Tibial nerve (tissue), 4 donors: ENCODE results near the gene ANGPTL3. TPM values are rescaled to one million over a fixed set of nuclear protein-coding genes. Genes with fewer than 3 reads are reported as not detected.

Source experiments
- DNase-seq, 2 donors: peaks; one replicate each; pipeline ENCODE4 v3.0.0-alpha.2; 2019; ENCODE audit warnings: low spot score in 2 of 2
- H3K27ac ChIP-seq, 4 donors: fragments of 200-600 bp; sonication (generic) in 3 of 4; one replicate each; pipeline ENCODE4 v1.5.1; 2017 to 2019; ENCODE audit warnings: mild to moderate bottlenecking in 1 of 4
- H3K27me3 ChIP-seq, 2 donors: fragments of 200-600 bp; sonication (generic) in 1 of 2; one replicate each; pipeline versions ENCODE4 v1.5.1 to v1.6.0; 2017 to 2019
- H3K36me3 ChIP-seq, 3 donors: fragments of 200-600 bp; sonication (generic); one replicate each; pipeline ENCODE4 v1.5.1; 2018 to 2019
- H3K4me1 ChIP-seq, 4 donors: fragments of 200-600 bp; sonication (generic) in 3 of 4; one replicate each; pipeline ENCODE4 v1.5.1; 2017 to 2019
- H3K4me3 ChIP-seq, 4 donors: fragments of 200-600 bp; sonication (generic) in 3 of 4; one replicate each; pipeline ENCODE4 v1.5.1; 2017 to 2019; ENCODE audit warnings: mild to moderate bottlenecking in 1 of 4, moderate library complexity in 1 of 4
- H3K9me3 ChIP-seq, 4 donors: fragments of 200-600 bp; sonication (generic) in 3 of 4; one replicate each; pipeline ENCODE4 v1.5.1; 2017 to 2019
- EP300 ChIP-seq, 2 donors: sonication (generic); formaldehyde crosslinking; IDR thresholded peaks; one replicate each; pipeline ENCODE4 v1.6.1; 2017; ENCODE audit warnings: antibody characterized with exemption in 2 of 2, mild to moderate bottlenecking in 1 of 2
- POLR2A ChIP-seq, 2 donors: fragments of 450-650 bp; IDR thresholded peaks; one replicate each; pipeline ENCODE4 v1.6.1; 2017; ENCODE audit warnings: antibody characterized with exemption in 2 of 2, mild to moderate bottlenecking in 2 of 2, moderate library complexity in 2 of 2
- WGBS, 2 donors: methylation state at CpG; one replicate each; pipeline ENCODE4 v1.1.5; 2018; 5-methylcytosine and 5-hydroxymethylcytosine counted together
- total RNA-seq, 4 donors: library from RNA; depleted of rRNA; stranded (reverse); fragments of >200 nt; gene quantifications; one replicate each; pipeline ENCODE4 v1.1.0, GENCODE V29; 2016
- TF ChIP-seq, protein P1 (sequence below), 5 experiments: fragments of 200-600 bp in 3 of 5; fragments of 450-650 bp in 2 of 5; sonication (generic) in 3 of 5; IDR thresholded peaks; one replicate each; pipeline ENCODE4 v1.5.1; 2016 to 2019; ENCODE audit warnings: antibody characterized with exemption in 5 of 5, mild to moderate bottlenecking in 3 of 5, moderate library complexity in 2 of 5

Gene ANGPTL3
- total RNA-seq, 4 donors from 2014 or later: not detected

DNA sequence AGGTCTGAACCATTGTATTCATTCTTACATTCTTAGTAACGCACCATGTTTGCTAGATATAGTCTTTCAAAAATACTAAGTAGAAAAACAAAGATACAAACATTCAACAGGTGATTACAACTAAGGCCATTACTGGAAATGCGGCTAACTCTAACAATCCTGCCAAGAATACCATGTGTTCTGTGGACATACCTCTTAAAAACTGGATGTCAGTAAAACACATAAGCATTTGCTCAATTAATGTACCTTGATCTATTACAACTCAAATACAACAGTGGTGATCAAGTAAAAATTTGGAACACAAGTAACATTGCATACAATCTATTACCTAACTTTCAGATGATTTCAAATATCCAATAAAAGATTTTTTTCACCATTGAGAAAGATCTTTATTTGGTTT lies 15.4 kb downstream of the ANGPTL3 start:
- WGBS, 2 donors: 94% methylated on average over 2 of the region's 2 CpGs
- no peak overlapping the region for H3K4me3 ChIP-seq
- peaks cover 0 to 22% (median 0%) of the 10 kb centered on the region in 3 donors for H3K36me3 ChIP-seq
- TF ChIP-seq, protein P1, sequence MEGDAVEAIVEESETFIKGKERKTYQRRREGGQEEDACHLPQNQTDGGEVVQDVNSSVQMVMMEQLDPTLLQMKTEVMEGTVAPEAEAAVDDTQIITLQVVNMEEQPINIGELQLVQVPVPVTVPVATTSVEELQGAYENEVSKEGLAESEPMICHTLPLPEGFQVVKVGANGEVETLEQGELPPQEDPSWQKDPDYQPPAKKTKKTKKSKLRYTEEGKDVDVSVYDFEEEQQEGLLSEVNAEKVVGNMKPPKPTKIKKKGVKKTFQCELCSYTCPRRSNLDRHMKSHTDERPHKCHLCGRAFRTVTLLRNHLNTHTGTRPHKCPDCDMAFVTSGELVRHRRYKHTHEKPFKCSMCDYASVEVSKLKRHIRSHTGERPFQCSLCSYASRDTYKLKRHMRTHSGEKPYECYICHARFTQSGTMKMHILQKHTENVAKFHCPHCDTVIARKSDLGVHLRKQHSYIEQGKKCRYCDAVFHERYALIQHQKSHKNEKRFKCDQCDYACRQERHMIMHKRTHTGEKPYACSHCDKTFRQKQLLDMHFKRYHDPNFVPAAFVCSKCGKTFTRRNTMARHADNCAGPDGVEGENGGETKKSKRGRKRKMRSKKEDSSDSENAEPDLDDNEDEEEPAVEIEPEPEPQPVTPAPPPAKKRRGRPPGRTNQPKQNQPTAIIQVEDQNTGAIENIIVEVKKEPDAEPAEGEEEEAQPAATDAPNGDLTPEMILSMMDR (IDR thresholded peaks at IDR 0.05): no peak
- no peak for TF ChIP-seq EP300 (IDR thresholded peaks at IDR 0.05)
- no peak for TF ChIP-seq POLR2A (IDR thresholded peaks at IDR 0.05)
- no peaks in the 10 kb centered on the region for H3K27me3 ChIP-seq
- no peaks in the 10 kb centered on the region for H3K4me1 ChIP-seq
- no peak for DNase-seq
- H3K27ac ChIP-seq: no peak overlapping the region
- H3K9me3 ChIP-seq: no peaks in the 10 kb centered on the region

GRCh38 chr1:62613325-62613727 lies 16.0 kb downstream of the ANGPTL3 start:
- 78 to 83% methylated on average over 5 of the region's 5 CpGs for WGBS, 2 donors
- no peak for DNase-seq
- TF ChIP-seq, protein P1 (IDR thresholded peaks at IDR 0.05): no peak
- TF ChIP-seq EP300 (IDR thresholded peaks at IDR 0.05) (no peak), POLR2A (IDR thresholded peaks at IDR 0.05) (no peak)

DNA sequence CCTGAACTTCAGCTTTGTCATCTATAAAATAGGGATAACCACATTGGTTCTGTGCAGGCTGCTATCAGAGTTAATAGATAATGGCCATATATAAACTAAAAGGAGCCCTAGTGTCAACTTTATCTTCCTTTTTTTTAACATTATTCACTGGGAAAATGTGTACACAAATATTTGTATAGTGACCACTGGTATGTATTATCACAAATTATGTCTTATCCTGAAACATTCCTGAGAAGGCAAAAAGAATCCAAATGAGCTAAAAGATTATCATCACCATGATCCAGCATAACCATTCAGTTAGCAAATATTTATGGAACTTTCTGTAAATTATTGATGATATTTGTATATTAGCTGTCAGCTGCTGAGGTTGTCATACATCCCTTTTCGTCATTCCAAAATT lies 16.6 kb downstream of the ANGPTL3 start:
- Histone ChIP-seq H3K27me3 (no peaks in the 10 kb centered on the region), H3K9me3 (no peaks in the 10 kb centered on the region), H3K4me3 (no peak overlapping the region), H3K36me3 (peaks cover 0 to 28% (median 0%) of the 10 kb centered on the region in 3 donors), H3K27ac (no peak overlapping the region), H3K4me1 (no peaks in the 10 kb centered on the region)
- 97 to 98% methylated on average over 1 of the region's 1 CpG for WGBS, 2 donors
- DNase-seq: no peak
- TF ChIP-seq, protein P1 (IDR thresholded peaks at IDR 0.05): no peak
- TF ChIP-seq POLR2A (IDR thresholded peaks at IDR 0.05) (no peak), EP300 (IDR thresholded peaks at IDR 0.05) (no peak)

More at GRCh38 chr1:62613325-62613727, 16.0 kb downstream of the ANGPTL3 start:
- H3K4me1 ChIP-seq: no peaks in the 10 kb centered on the region
- H3K27ac ChIP-seq: no peak overlapping the region
- no peak overlapping the region for H3K4me3 ChIP-seq
- H3K27me3 ChIP-seq: no peaks in the 10 kb centered on the region
- no peaks in the 10 kb centered on the region for H3K9me3 ChIP-seq
- peaks cover 0 to 28% (median 0%) of the 10 kb centered on the region in 3 donors for H3K36me3 ChIP-seq

DNA sequence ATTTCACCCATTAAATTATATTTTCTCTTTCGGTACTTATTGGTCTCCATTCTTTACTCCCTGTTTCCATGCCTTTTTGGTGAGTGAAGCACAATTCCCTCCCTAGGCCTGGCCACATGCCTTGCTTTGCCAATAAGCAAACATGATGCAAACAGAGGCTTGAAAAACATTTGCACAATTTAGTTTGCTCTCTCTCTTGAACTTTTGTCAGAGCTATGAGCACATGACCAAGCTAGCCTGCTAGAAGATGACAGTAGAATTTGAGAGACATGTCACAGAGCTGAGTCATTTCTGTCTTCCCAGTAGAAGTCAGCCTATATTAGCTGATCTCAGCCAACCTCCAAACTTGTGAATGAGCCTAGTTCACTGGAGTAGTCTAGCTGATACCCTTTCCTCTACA lies 24.6 kb downstream of the ANGPTL3 start:
- WGBS, 2 donors: 46 to 58% methylated on average over 1 of the region's 1 CpG
- Histone ChIP-seq H3K27me3 (no peaks in the 10 kb centered on the region), H3K4me1 (peaks cover 0 to 8% (median 0%) of the 10 kb centered on the region in 4 donors), H3K27ac (peak overlapping the region in 2 of 4 donors; percentile 12 to 76), H3K9me3 (no peaks in the 10 kb centered on the region), H3K36me3 (peaks cover 0 to 38% (median 0%) of the 10 kb centered on the region in 3 donors), H3K4me3 (no peak overlapping the region)
- peak; percentile 31 to 77 for TF ChIP-seq EP300 (IDR thresholded peaks at IDR 0.05)
- TF ChIP-seq, protein P1 (IDR thresholded peaks at IDR 0.05): no peak
- peak in 1 of 2 donors; percentile 12 for DNase-seq

GRCh38 chr1:62625415-62625814 lies 28.1 kb downstream of the ANGPTL3 start:
- TF ChIP-seq, protein P1 (IDR thresholded peaks at IDR 0.05): no peak
- TF ChIP-seq EP300 (IDR thresholded peaks at IDR 0.05): no peak
- TF ChIP-seq POLR2A (IDR thresholded peaks at IDR 0.05): no peak
- no peak overlapping the region for H3K27ac ChIP-seq
- 90 to 91% methylated on average over 1 of the region's 1 CpG for WGBS, 2 donors
- H3K27me3 ChIP-seq: no peaks in the 10 kb centered on the region
- H3K36me3 ChIP-seq: peaks cover 0 to 20% (median 0%) of the 10 kb centered on the region in 3 donors
- no peaks in the 10 kb centered on the region for H3K9me3 ChIP-seq
- no peak overlapping the region for H3K4me3 ChIP-seq
- peaks cover 0 to 8% (median 0%) of the 10 kb centered on the region in 4 donors for H3K4me1 ChIP-seq
- no peak for DNase-seq
